ENCODE results near the gene RGS4.

The RGS4 gene

GRCh38 chr1:163102590-163102989 is 33.4 kb downstream of the RGS4 start:
- no peak for DNase-seq (ENCODE audit: low read depth, low spot score)

GRCh38 chr1:163104385-163105099 is 35.4 kb downstream of the RGS4 start:
- DNase-seq (ENCODE audit: low read depth, low spot score): no peak

DNA sequence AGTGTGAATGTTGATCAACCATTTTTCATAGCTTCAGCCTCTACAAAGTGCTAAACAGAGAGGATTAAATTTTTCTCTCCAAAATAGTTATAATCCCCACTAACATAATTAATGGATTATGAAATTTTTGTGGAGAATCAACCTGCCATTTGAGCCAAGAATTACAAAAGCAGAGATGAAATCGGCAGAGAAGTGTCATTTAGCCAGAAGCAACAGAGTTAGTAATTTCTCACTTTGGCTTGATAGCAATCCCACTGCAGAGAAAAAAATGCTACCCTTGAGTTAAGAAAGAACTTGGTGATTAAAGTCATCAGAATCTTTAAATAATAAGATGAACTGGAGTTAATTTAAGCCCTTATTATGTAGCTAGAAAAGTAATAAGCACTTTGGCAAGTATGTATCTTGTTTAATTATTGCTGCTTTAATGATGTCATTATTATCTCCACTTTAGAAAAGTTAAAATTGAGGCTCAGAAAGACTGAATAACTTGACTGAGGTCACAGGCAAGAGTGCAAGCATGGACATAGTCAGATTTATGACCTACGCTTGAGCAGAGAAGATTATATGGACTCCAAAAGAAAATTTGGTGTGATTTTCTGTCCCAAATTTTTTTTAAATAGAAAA is 37.3 kb downstream of the RGS4 start:
- no peak for DNase-seq (ENCODE audit: low read depth, low spot score)

DNA sequence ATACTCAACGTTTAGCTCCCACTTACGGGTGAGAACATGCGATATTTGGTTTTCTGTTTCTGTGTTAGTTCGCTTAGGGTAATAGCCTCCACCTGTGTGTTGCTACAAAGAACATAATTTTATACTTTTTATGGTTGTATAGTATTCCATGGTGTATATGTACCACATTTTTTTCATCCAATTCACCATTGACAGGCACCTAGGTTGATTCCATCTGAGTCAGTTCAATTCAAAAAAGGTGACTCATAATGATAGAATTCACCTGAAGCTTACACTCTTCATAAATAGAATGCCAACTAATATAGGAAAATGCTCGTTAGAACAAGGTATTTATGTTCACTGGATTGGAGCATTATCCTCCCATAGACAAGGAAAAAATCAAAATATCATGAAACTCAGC is 38.5 kb downstream of the RGS4 start:
- DNase-seq (ENCODE audit: low read depth, low spot score): no peak

DNA sequence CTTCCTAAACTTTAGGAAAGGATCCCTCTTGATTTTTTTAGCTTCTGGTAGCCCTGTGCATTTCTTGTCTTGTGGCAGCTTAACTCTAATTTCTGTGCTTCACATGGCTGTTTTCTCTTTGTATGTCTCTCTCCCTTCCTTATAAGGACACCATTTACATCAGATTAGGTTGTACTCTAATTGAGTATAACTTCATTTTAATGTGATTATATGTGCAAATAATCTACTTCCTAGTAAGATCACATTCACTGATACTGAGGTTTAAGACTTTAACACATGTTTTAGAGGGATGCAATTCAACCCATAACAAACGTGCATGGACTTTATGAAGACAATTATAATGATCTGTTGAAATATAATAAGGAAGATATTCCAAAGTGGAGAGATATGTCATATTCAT is 46.7 kb downstream of the RGS4 start:
- no peak for DNase-seq (ENCODE audit: low read depth, low spot score)

- no peak for DNase-seq (ENCODE audit: low read depth, low spot score)
Measured at GRCh38 chr1:163119707-163120106, 50.5 kb downstream of the RGS4 start.

GRCh38 chr1:163120372-163120771 is 51.2 kb downstream of the RGS4 start:
- DNase-seq (ENCODE audit: low read depth, low spot score): no peak

DNA sequence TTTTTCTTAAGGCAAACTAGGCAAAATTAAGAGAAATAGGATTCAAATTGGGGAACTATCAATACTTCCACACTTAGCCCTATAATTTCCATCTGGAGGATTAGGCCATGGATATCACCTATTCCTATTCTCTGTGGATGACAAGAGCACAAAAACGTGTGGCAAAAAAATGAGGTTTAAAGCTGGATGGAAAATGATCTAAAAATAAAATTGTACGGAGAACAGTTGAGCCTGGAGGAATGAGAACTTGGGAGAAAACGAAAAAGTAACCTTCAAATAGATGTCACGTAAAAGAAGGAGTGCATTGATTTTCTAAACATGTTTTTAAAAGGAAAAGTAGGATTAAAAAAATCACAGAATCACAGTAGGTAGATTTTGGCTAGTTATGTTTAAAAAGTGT is 55.7 kb downstream of the RGS4 start:
- no peak for DNase-seq (ENCODE audit: low read depth, low spot score)

Measured in activated naive CD8-positive, alpha-beta T cell treated with anti-CD3 and anti-CD28 coated beads, Interleukin-2, amount 50 U/mL, for 16 hours (primary cell).